Body of pancreas (tissue), 4 donors: ENCODE measurements around the gene LCLAT1.

Experiments used
- POLR2A ChIP-seq, 3 donors: fragments of 450-650 bp; IDR thresholded peaks; one replicate each; pipeline ENCODE4 v1.6.1; 2016; ENCODE audit warnings: antibody characterized with exemption in 3 of 3, mild to moderate bottlenecking in 2 of 3
- TF ChIP-seq, protein P1 (sequence below), 7 experiments: fragments of 450-650 bp in 4 of 7; fragments of 200-600 bp in 3 of 7; sonication (generic) in 3 of 7; IDR thresholded peaks; one replicate each; pipeline ENCODE4 v1.5.1; 2016 to 2019; ENCODE audit warnings: antibody characterized with exemption in 7 of 7

GRCh38 chr2:30441023-30441422 is 6.0 kb upstream of the LCLAT1 start:
- TF ChIP-seq, protein P1, sequence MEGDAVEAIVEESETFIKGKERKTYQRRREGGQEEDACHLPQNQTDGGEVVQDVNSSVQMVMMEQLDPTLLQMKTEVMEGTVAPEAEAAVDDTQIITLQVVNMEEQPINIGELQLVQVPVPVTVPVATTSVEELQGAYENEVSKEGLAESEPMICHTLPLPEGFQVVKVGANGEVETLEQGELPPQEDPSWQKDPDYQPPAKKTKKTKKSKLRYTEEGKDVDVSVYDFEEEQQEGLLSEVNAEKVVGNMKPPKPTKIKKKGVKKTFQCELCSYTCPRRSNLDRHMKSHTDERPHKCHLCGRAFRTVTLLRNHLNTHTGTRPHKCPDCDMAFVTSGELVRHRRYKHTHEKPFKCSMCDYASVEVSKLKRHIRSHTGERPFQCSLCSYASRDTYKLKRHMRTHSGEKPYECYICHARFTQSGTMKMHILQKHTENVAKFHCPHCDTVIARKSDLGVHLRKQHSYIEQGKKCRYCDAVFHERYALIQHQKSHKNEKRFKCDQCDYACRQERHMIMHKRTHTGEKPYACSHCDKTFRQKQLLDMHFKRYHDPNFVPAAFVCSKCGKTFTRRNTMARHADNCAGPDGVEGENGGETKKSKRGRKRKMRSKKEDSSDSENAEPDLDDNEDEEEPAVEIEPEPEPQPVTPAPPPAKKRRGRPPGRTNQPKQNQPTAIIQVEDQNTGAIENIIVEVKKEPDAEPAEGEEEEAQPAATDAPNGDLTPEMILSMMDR (IDR thresholded peaks at IDR 0.05), result no peak
- TF ChIP-seq POLR2A (IDR thresholded peaks at IDR 0.05), result no peak
